ENCODE results near the gene KISS1R.
A peak's percentile ranks its signal among the peaks of the same experiment; 100 is the strongest.
"Not testable (repeated sequence)": the region's sequence is repeated elsewhere in the genome, so short reads cannot be mapped to it uniquely, and the experiment has no call there.

KISS1R gene

GRCh38 chr19:917323-918151 is at the start of gene KISS1R:
KISS1R (plus strand) TSS chr19:917333; CDS start chr19:917503, 170 bp downstream.
- no peak for DNase-seq (ENCODE audit: low read depth, low spot score)

GRCh38 chr19:867855-868457 is 49.2 kb upstream of the KISS1R start:
- no peak for DNase-seq (ENCODE audit: low read depth, low spot score)

GRCh38 chr19:868458-869244 is 48.5 kb upstream of the KISS1R start:
- no peak for DNase-seq (ENCODE audit: low read depth, low spot score)

GRCh38 chr19:869245-870177 is 47.6 kb upstream of the KISS1R start:
- DNase-seq (ENCODE audit: low read depth, low spot score) = peak; percentile 88

- no peak for DNase-seq (ENCODE audit: low read depth, low spot score)
Observed at GRCh38 chr19:870314-870713, 46.8 kb upstream of the KISS1R start.

GRCh38 chr19:870963-871401 is 46.2 kb upstream of the KISS1R start:
- DNase-seq (ENCODE audit: low read depth, low spot score) = no peak

- DNase-seq (ENCODE audit: low read depth, low spot score) = no peak
Observed at GRCh38 chr19:871446-872265, 45.5 kb upstream of the KISS1R start.

GRCh38 chr19:872266-872951 is 44.7 kb upstream of the KISS1R start:
- no peak for DNase-seq (ENCODE audit: low read depth, low spot score)

- DNase-seq (ENCODE audit: low read depth, low spot score) = no peak
Observed at GRCh38 chr19:873084-873483, 44.0 kb upstream of the KISS1R start.

- DNase-seq (ENCODE audit: low read depth, low spot score) = no peak
Observed at GRCh38 chr19:873561-874041, 43.5 kb upstream of the KISS1R start.

- no peak for DNase-seq (ENCODE audit: low read depth, low spot score)
Observed at GRCh38 chr19:875265-875879, 41.8 kb upstream of the KISS1R start.

- no peak for DNase-seq (ENCODE audit: low read depth, low spot score)
Observed at GRCh38 chr19:876089-876488, 41.0 kb upstream of the KISS1R start.

GRCh38 chr19:876780-877314 is 40.3 kb upstream of the KISS1R start:
- no peak for DNase-seq (ENCODE audit: low read depth, low spot score)

- not testable (repeated sequence) for DNase-seq (ENCODE audit: low read depth, low spot score)
Observed at GRCh38 chr19:877992-878660, 39.0 kb upstream of the KISS1R start.

- not testable (repeated sequence) for DNase-seq (ENCODE audit: low read depth, low spot score)
Observed at GRCh38 chr19:878751-879561, 38.2 kb upstream of the KISS1R start.

- DNase-seq (ENCODE audit: low read depth, low spot score) = no peak
Observed at GRCh38 chr19:879711-880438, 37.3 kb upstream of the KISS1R start.
